NCI-H1105 (cell line): Measurements from ENCODE around the gene RGS19.
"Not testable (repeated sequence)": the region's sequence is repeated elsewhere in the genome, so short reads cannot be mapped to it uniquely, and the experiment has no call there.

Experiments
- DNase-seq: peaks from one replicate; lab custom pipeline; 2025; lab: John Stamatoyannopoulos, UW

The RGS19 gene, protein sequence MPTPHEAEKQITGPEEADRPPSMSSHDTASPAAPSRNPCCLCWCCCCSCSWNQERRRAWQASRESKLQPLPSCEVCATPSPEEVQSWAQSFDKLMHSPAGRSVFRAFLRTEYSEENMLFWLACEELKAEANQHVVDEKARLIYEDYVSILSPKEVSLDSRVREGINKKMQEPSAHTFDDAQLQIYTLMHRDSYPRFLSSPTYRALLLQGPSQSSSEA

DNA sequence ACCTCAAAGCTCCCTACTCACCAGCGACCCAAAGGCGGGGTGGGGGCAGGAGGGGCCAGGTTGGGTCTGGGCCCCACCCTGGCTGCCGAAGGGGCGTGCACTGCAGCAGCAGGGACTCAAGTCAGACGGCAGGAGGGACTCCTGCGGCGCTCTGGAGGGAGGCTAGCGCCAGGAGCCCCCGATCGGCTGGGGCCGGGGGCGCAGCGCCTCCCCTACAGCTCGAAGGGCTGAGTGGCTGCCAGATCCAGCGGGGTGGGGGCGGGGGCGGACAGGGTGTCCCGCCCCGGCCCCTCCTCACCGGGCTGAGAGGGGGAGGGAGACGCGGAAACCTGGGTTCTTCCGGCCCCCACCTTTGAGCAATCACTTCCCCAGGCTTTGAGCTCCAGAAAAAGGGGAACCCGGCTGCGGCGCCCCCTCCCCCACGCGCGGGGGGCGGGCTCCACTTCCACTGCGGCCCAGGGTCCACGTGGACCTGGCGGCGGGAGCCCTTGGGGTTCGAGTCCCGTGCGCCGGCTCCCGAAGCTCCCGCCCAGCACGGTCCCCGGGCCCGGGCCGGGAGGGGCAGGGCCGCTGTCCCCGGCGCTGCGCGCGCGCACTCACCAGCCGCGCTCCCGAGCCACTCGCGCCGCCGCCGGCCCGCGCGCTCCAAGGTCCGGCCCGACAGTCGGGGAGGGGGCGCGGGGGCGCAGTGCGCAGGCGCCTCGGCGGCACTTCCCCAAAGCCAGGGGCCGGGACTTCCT lies at the start of gene RGS19:
TSS of gene RGS19 (minus strand) at position 246 of the 740 bp plus-strand sequence. CDS start 2,632 bp downstream, outside the sequence.
- DNase-seq: peak; percentile 38

- not testable (repeated sequence) for DNase-seq
Measured at GRCh38 chr20:64123517-64123916, 44.2 kb upstream of the RGS19 start.

- not testable (repeated sequence) for DNase-seq
Measured at GRCh38 chr20:64122927-64123326, 43.6 kb upstream of the RGS19 start.

DNA sequence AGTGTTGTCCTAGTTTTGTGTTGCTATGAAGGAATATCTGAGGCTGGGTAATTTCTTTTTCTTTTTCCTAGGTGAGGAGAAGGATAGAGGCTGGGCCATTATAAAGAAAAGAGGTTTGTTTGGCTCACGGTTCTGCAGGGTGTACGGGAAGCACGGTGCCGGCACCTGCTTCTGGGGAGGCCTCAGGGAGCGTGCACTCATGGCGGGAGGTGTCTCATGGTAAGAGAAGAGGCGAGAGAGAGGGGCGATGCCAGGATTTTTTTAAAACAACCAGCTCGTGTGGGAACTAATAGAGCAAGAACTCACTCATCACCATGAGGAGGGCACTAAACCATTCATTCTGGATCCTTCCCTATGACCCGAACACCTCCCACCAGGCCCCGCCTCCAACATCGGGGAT lies 42.3 kb upstream of the RGS19 start:
- no peak for DNase-seq

- DNase-seq: no peak
Measured at GRCh38 chr20:64119681-64120341, 40.5 kb upstream of the RGS19 start.

GRCh38 chr20:64119301-64119680 lies 40.0 kb upstream of the RGS19 start:
- no peak for DNase-seq

DNA sequence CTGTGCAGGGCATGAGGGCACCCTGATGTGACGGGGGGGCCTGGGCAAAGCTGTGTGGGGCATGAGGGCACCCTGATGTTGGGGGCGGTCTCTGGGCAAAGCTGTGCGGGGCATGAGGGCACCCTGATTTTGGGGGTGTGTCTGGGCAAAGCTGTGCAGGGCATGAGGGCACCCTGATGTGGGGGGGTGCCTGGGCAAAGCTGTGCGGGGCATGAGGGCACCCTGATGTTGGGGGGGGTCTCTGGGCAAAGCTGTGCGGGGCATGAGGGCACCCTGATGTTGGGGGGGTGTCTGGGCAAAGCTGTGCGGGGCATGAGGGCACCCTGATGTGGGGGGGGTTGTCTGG lies 38.1 kb upstream of the RGS19 start:
- DNase-seq: not testable (repeated sequence)

DNA sequence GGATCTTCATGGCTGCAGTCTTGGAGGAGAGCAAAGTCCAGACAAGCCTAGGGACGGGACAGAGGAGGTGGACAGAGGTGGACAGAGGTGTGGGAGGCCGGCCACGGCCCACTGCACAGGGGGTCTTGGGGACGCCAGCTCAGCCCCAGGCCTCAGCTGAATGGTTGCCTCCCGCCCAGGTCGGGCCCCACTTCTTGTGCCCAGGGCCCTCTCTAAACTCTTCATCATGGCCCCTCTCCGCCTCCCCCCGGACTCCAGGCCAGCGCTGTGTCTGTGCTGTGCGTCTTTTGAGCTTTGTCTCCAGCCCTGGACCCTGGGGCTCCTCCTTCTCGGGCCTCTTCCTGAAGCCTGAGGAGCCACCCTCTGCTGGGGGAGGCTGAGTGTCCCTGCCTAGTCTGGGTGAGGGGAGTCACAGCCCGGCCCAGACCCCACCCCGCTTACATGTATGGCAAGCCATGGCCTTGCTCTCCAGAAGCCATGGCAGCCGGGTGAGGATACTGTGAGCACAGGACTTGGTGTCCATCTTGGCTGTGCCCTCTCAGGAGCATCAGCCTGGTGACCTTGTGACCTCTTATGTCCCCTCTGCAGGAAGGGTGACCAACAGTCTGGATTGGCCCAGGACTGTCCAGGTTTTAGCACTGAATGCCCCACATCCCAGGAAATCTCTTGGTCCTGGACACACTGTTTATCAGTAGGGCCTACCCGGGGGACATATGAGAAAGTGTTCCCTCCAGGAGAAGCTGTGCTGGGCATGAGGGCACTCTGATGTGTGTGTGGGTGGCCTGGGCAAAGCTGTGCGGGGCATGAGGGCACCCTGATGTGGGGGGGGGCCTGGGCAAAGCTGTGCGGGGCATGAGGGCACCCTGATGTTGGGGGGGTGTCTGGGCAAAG lies 37.5 kb upstream of the RGS19 start:
- DNase-seq: no peak

GRCh38 chr20:64116016-64116415 lies 36.7 kb upstream of the RGS19 start:
- no peak for DNase-seq

GRCh38 chr20:64115171-64115911 lies 36.0 kb upstream of the RGS19 start:
- no peak for DNase-seq

DNA sequence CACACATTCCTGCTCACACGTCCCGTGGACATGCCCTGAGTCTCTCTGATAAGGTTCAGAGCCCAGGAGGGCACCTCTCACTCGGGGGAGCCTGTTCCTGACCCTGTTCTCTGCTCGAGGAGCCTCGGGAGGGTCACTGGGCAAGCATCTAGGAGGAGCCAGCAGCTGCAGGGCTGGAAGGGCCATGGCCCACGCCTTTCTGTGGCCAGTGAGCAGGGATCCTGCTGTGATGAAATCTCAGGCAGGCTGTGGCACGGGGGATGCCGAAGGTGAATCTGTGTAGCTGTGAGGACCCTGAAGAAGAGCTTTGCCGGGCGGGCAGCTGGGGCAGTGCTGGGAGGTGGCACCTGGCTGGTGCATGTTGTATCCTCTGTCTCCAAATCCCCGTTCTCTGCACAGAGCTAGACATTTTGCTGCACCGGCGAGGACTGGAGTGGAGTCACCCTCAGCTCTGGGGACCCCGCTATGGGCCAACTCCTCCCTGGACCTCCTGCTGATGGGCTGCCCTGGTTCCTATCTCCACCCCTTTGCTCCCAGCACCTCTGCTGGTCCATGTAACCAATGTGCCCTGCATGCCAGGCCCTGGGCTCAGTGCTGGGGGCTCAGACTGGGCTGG lies 35.1 kb upstream of the RGS19 start:
- DNase-seq: no peak

- no peak for DNase-seq
Measured at GRCh38 chr20:64113796-64114355, 34.6 kb upstream of the RGS19 start.

DNA sequence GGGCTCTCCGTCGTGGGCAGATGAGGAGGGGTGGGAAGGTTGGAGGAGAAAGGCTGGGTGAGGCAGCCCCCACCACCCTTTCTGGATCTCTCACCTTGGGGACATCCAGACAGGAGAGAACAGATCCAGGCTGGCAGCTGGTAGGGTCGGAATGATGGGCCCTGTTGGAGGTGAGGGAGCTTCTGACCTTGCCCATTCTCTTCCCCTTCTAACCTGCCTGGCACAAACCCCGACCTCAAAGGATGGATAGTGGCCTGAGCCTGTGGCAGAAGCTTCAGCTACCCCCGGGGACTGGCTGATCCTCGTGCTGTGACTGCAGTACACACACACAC lies 34.1 kb upstream of the RGS19 start:
- DNase-seq: no peak

DNA sequence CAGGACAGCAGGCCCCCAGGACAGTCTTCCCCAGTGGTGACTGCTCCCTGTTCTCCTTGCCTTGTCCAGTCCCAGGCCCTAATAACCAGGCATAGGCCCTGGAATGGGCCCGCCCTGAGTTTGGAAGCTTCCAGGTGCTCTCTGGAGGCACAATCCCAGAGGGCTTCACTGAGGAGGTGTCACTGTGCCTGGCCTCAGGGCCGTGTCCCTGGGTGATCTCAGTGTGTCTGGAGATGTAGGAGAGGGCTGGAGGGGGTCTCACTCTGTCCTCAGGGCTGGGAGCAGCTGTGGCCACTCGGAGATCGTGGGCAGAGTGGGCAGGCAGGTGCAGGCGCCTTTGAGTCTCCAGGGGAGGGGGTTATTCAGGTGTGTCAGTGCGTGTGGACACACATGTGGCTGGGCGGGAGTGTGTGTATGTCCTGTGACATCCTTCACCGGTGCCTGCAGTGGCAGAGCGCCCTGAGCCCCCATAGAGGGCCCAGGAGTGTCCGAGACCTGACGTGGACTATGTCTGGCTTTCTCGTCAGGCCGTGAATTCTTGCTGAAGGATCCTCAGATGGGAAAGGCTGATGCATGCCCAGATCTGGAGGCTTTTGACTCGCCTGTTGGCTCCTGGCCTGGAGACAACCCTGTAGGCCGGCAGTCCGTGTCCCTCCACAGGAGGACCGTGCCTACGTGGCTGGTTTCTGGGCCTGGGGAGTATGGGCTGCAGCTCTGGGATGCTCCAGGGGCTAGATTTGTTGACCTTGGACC lies 33.5 kb upstream of the RGS19 start:
- no peak for DNase-seq

- DNase-seq: no peak
Measured at GRCh38 chr20:64111841-64112641, 32.7 kb upstream of the RGS19 start.

- DNase-seq: no peak
Measured at GRCh38 chr20:64110411-64111068, 31.2 kb upstream of the RGS19 start.

- no peak for DNase-seq
Measured at GRCh38 chr20:64109831-64110391, 30.6 kb upstream of the RGS19 start.
